OCI-LY3 (cell line): ENCODE data around the gene SLIT1.

ENCODE experiments used
- H2AFZ ChIP-seq: fragments of 200-600, 300-600 bp; shearing (Covaris generic); 2 replicates; pipeline ENCODE4 v1.6.0; 2014; ENCODE audit warnings: antibody characterized with exemption, low read depth, low read length
- H3K27ac ChIP-seq: fragments of 200-600, 300-600 bp; sonication (generic); 2 replicates; pipeline ENCODE4 v1.5.1; 2014; ENCODE audit warnings: mild to moderate bottlenecking, low read length, moderate library complexity, mixed read lengths
- H3K27me3 ChIP-seq: fragments of 200-600, 300-600 bp; sonication (generic); 2 replicates; pipeline ENCODE4 v1.6.1; 2014; ENCODE audit warnings: low read depth, low read length, mixed read lengths
- H3K36me3 ChIP-seq: fragments of 200-600, 300-600 bp; sonication (generic); replicated peaks from 2 replicates; pipeline ENCODE3; 2014; ENCODE audit warnings: low read depth, low read length, mixed read lengths
- H3K4me1 ChIP-seq: fragments of 300-600, 200-600 bp; sonication (generic); 2 replicates; pipeline ENCODE4 v1.6.1; 2014; ENCODE audit warnings: low read length, mixed read lengths
- H3K4me2 ChIP-seq: fragments of 200-600, 300-600 bp; sonication (generic); 2 replicates; pipeline ENCODE4 v1.6.1; 2014; ENCODE audit warnings: low read length, mixed read lengths
- H3K4me3 ChIP-seq: fragments of 300-600, 200-600 bp; sonication (generic); 2 replicates; pipeline ENCODE4 v1.5.1; 2014; ENCODE audit warnings: antibody characterized with exemption, mild to moderate bottlenecking, low read length, moderate library complexity
- H3K79me2 ChIP-seq: fragments of 300-600, 200-600 bp; shearing (Covaris generic); 2 replicates; pipeline ENCODE4 v1.6.1; 2014; ENCODE audit warnings: mild to moderate bottlenecking, low read length, mixed read lengths
- H3K9ac ChIP-seq: fragments of 300-600, 200-600 bp; shearing (Covaris generic); 2 replicates; pipeline ENCODE4 v1.6.0; 2014; ENCODE audit warnings: mild to moderate bottlenecking, low read length, moderate library complexity
- H3K9me3 ChIP-seq: fragments of 200-600, 300-600 bp; shearing (Covaris generic); 2 replicates; pipeline ENCODE4 v1.6.1; 2014; ENCODE audit warnings: low read length, mixed read lengths; ENCODE audit not compliant: insufficient read depth
- H4K20me1 ChIP-seq: fragments of 200-600, 300-600 bp; sonication (generic); 2 replicates; pipeline ENCODE4 v1.6.1; 2016; ENCODE audit warnings: low read length, mixed read lengths; ENCODE audit not compliant: insufficient read depth
- CTCF ChIP-seq: fragments of 200-600, 300-600 bp; sonication (generic); IDR thresholded peaks from 2 replicates; pipeline ENCODE4 v1.5.1; 2014; ENCODE audit warnings: antibody characterized with exemption, low read length, low read depth
- EZH2phosphoT487 ChIP-seq: fragments of 200-600 bp; shearing (Covaris generic); IDR thresholded peaks from 2 replicates; pipeline ENCODE4 v1.6.1; 2018; ENCODE audit warnings: antibody characterized with exemption, mixed run types, low read depth

The SLIT1 gene

GRCh38 chr10:97100657-97101056 lies 85.1 kb downstream of the SLIT1 start:
- Histone ChIP-seq H2AFZ (no peak overlapping the region), H3K27ac (no peak overlapping the region), H3K36me3 (no peaks in the 10 kb centered on the region), H3K9ac (no peak overlapping the region), H3K27me3 (peaks cover 7% of the 10 kb centered on the region), H3K4me2 (no peak overlapping the region), H3K4me3 (no peak overlapping the region), H3K9me3 (no peaks in the 10 kb centered on the region), H4K20me1 (no peaks in the 10 kb centered on the region), H3K79me2 (no peaks in the 10 kb centered on the region), H3K4me1 (peaks cover 7% of the 10 kb centered on the region)
- TF ChIP-seq EZH2phosphoT487: no peak
- TF ChIP-seq CTCF: no peak

GRCh38 chr10:97099868-97100267 lies 85.9 kb downstream of the SLIT1 start:
- Histone ChIP-seq H2AFZ (no peak overlapping the region), H3K4me2 (no peak overlapping the region), H3K4me1 (peaks cover 7% of the 10 kb centered on the region), H3K79me2 (no peaks in the 10 kb centered on the region), H4K20me1 (no peaks in the 10 kb centered on the region), H3K36me3 (no peaks in the 10 kb centered on the region), H3K27me3 (peaks cover 13% of the 10 kb centered on the region), H3K9me3 (no peaks in the 10 kb centered on the region), H3K9ac (no peak overlapping the region), H3K4me3 (no peak overlapping the region), H3K27ac (no peak overlapping the region)
- TF ChIP-seq EZH2phosphoT487: no peak
- no peak for TF ChIP-seq CTCF

- Histone ChIP-seq H3K4me1 (peaks cover 7% of the 10 kb centered on the region), H3K27me3 (peaks cover 13% of the 10 kb centered on the region), H2AFZ (no peak overlapping the region), H3K36me3 (no peaks in the 10 kb centered on the region), H3K9ac (no peak overlapping the region), H4K20me1 (no peaks in the 10 kb centered on the region), H3K79me2 (no peaks in the 10 kb centered on the region), H3K9me3 (no peaks in the 10 kb centered on the region), H3K4me2 (no peak overlapping the region), H3K4me3 (no peak overlapping the region), H3K27ac (no peak overlapping the region)
- TF ChIP-seq EZH2phosphoT487 (no peak), CTCF (no peak)
These were observed 86.7 kb downstream of the SLIT1 start for GRCh38 chr10:97099089-97099488.

- no peak overlapping the region for H3K4me2 ChIP-seq
- no peaks in the 10 kb centered on the region for H3K79me2 ChIP-seq
- no peaks in the 10 kb centered on the region for H3K36me3 ChIP-seq
- no peaks in the 10 kb centered on the region for H4K20me1 ChIP-seq
- peaks cover 7% of the 10 kb centered on the region for H3K4me1 ChIP-seq
- no peaks in the 10 kb centered on the region for H3K9me3 ChIP-seq
- no peak for TF ChIP-seq CTCF
- no peak for TF ChIP-seq EZH2phosphoT487
- no peak overlapping the region for H3K4me3 ChIP-seq
- H3K9ac ChIP-seq: no peak overlapping the region
- H3K27ac ChIP-seq: no peak overlapping the region
- H2AFZ ChIP-seq: no peak overlapping the region
- H3K27me3 ChIP-seq: peaks cover 13% of the 10 kb centered on the region
These were observed 88.7 kb downstream of the SLIT1 start for GRCh38 chr10:97097084-97097433.
